ENCODE measurements around the gene MDM2. TPM values are rescaled to one million over a fixed set of nuclear protein-coding genes. Genes with fewer than 3 reads are reported as not detected.
"Not testable (repeated sequence)": the region's sequence is repeated elsewhere in the genome, so short reads cannot be mapped to it uniquely, and the experiment has no call there.

The MDM2 gene
- total RNA-seq, 4 donors from 2014 or later: 47.5 to 79.2 (median 57.4) TPM

DNA sequence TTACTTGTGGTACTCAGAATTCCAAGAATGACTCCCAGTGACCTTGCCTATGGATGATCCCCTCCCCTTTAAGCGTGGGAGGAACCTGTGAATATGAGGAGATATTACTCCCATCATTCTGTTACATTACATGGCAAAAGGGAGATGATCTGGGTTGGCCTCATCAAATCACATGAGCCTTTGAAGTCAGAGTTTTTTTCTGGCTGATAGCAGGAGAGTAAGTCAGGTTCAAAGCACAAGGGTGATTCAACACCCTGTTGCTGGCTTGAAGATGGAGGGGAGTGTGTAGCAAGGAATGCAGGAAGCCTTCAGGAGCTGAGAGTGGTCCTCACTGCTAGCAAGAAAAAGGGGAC lies 9.1 kb upstream of the MDM2 start:
- TF ChIP-seq POLR2A (IDR thresholded peaks at IDR 0.05) (no peak), POLR2AphosphoS5 (IDR thresholded peaks at IDR 0.05) (no peak), EP300 (IDR thresholded peaks at IDR 0.05) (no peak)
- TF ChIP-seq, protein P1, sequence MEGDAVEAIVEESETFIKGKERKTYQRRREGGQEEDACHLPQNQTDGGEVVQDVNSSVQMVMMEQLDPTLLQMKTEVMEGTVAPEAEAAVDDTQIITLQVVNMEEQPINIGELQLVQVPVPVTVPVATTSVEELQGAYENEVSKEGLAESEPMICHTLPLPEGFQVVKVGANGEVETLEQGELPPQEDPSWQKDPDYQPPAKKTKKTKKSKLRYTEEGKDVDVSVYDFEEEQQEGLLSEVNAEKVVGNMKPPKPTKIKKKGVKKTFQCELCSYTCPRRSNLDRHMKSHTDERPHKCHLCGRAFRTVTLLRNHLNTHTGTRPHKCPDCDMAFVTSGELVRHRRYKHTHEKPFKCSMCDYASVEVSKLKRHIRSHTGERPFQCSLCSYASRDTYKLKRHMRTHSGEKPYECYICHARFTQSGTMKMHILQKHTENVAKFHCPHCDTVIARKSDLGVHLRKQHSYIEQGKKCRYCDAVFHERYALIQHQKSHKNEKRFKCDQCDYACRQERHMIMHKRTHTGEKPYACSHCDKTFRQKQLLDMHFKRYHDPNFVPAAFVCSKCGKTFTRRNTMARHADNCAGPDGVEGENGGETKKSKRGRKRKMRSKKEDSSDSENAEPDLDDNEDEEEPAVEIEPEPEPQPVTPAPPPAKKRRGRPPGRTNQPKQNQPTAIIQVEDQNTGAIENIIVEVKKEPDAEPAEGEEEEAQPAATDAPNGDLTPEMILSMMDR (IDR thresholded peaks at IDR 0.05): no peak
- no peaks in the 10 kb centered on the region for H3K27me3 ChIP-seq
- no peak overlapping the region for H3K4me3 ChIP-seq
- WGBS, 2 donors (ENCODE audit: low coverage in 1 of 2): 83 to 100% methylated on average over 1 of the region's 1 CpG
- H3K9me3 ChIP-seq: no peaks in the 10 kb centered on the region
- H3K4me1 ChIP-seq: no peaks in the 10 kb centered on the region
- no peak overlapping the region for H3K27ac ChIP-seq
- no peaks in the 10 kb centered on the region for H3K36me3 ChIP-seq
- no peak for ATAC-seq

DNA sequence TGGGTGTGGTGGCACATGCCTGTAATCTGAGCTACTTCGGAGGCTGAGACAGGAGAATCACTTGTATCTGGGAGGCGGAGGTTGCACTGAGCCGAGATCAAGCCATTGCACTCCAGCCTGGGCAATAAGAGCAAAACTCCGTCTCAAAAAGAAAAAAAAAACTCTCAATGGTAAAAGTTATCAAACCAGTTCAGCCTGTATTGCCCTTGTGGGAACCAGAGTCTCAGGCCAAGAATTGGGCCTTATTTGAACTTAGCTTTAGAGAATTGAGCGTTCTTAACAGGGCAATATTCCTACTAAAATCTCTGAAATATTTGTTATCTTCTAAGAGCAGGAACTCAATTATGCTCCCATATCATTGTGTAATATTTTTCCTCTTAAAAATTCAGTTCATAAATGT lies 7.7 kb upstream of the MDM2 start:
- TF ChIP-seq POLR2A (IDR thresholded peaks at IDR 0.05): no peak
- TF ChIP-seq POLR2AphosphoS5 (IDR thresholded peaks at IDR 0.05): no peak
- TF ChIP-seq, protein P1 (IDR thresholded peaks at IDR 0.05): no peak
- TF ChIP-seq EP300 (IDR thresholded peaks at IDR 0.05): no peak
- Histone ChIP-seq H3K27me3 (no peaks in the 10 kb centered on the region), H3K9me3 (no peaks in the 10 kb centered on the region), H3K4me1 (no peaks in the 10 kb centered on the region), H3K27ac (no peak overlapping the region), H3K36me3 (no peaks in the 10 kb centered on the region), H3K4me3 (no peak overlapping the region)
- ATAC-seq: no peak
- WGBS, 2 donors (ENCODE audit: low coverage in 1 of 2): 92 to 99% methylated on average over 2 to 4 of the region's 5 CpGs

DNA sequence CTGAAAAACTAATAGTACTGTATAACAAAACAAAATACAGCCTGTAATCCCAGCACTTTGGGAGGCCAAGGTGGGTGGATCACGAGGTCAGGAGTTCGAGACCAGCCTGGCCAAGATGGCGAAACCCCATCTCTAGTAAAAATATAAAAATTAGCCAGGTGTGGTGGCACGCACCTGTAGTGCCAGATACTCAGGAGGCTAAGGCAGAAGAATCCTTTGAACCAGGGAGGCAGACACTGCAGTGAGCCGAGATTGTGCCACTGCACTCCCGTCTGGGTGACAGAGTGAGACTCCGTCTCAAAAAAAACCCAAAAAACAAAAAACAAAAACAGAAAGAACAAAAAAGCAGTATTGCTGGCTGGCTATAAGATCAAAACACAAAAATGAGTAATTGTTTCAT lies 6.9 kb upstream of the MDM2 start:
- ATAC-seq, H3K4me1 ChIP-seq, H3K36me3 ChIP-seq, H3K27me3 ChIP-seq, H3K27ac ChIP-seq, H3K4me3 ChIP-seq, H3K9me3 ChIP-seq: not testable (repeated sequence)
- WGBS, 2 donors (ENCODE audit: low coverage in 1 of 2): 91 to 98% methylated on average over 6 to 7 of the region's 7 CpGs

DNA sequence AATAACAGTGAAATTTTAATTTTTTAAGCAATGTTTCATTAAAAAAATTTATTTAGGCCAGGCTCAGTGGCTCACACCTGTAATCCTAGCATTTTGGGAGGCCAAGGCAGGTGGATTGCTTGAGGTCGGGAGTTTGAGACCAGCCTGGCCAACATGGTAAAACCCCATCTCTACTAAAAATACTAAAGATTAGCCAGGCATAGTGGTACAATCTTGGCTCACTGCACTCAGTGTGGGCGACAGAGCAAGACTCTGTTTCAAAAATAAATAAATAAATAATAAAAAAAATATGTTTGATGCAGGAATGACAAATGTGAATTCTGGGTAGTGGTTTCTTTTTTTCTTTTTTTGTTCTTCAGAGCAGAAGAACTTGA lies 5.6 kb upstream of the MDM2 start:
- H3K9me3 ChIP-seq, H3K27me3 ChIP-seq, H3K4me1 ChIP-seq, H3K36me3 ChIP-seq, H3K27ac ChIP-seq, H3K4me3 ChIP-seq, ATAC-seq: not testable (repeated sequence)
- WGBS, 2 donors (ENCODE audit: low coverage in 1 of 2): 74 to 85% methylated on average over 2 of the region's 2 CpGs

DNA sequence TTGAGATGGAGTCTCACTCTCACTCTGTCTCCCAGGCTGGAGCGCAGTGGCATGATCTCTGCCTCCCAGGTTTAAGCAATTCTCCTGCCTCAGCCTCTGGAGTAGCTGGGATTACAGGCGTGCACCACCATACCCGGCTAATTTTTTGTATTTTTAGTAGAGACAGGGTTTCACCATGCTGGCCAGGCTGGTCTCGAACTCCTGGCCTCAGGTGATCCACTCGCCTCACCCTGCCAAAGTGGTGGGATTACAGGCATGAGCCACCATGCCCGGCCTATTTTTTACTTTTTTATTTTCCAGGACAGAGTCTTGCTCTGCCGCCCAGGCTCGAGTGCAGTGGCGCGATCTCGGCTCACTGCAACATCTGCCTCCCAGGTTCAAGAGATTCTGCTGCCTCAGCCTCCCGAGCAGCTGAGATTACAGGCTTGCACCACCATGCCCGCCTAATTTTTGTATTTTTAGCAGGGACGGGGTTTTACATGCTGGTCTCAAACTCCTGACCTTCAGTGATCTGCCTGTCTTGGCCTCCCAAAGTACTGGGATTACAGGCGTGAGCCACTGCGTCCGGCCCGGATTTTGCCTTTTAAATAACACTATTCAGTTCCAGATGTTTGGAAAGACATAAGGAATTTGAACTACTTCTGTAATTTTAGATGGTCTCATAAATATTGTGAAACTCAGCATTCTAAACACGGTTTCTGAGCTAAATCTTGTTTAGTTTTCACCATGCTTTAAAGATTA lies 4.9 kb upstream of the MDM2 start:
- not testable (repeated sequence) for H3K4me1 ChIP-seq, H3K36me3 ChIP-seq, ATAC-seq, H3K27ac ChIP-seq, H3K27me3 ChIP-seq, H3K4me3 ChIP-seq, H3K9me3 ChIP-seq
- 86 to 89% methylated on average over 7 to 18 of the region's 19 CpGs for WGBS, 2 donors (ENCODE audit: low coverage in 1 of 2)

DNA sequence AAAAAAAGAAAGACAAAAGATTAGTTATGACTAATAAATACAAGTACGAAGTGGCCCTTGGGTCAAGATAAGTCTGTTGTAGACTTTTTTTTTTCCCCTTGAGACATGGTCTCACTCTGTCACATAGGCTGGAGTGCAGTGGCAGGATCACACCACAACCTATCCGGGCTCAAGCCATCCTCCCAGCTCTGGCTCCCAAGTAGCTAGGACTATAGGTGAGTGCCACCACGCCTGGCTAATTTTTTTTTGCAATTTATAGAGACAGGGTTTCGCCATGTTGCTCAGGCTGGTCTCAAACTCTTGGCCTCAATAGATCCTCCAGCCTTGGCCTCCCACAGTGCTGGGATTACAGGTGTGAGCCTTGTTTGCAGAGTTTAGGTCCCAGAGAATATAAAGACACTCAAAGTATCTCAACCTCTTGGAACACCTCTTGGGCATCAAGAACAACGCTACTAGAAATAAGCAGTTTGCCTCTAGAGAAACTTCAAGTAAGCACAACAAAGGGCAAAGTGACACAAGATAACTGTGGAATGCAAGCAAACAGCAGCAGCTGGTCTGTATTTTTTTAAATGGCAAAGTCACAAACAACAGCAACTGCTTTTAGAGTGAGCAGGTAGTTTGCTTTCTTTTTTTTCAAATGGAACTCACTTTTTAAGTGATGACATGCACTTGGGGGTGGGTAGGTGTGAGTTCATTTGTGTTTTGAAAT lies 3.9 kb upstream of the MDM2 start:
- Histone ChIP-seq H3K27ac (no peak overlapping the region), H3K9me3 (no peaks in the 10 kb centered on the region), H3K27me3 (no peaks in the 10 kb centered on the region), H3K36me3 (no peaks in the 10 kb centered on the region), H3K4me1 (peaks cover 0 to 9% (median 0%) of the 10 kb centered on the region in 3 donors), H3K4me3 (no peak overlapping the region)
- ATAC-seq: no peak
- TF ChIP-seq POLR2AphosphoS5 (IDR thresholded peaks at IDR 0.05): no peak
- TF ChIP-seq POLR2A (IDR thresholded peaks at IDR 0.05): no peak
- TF ChIP-seq, protein P1 (IDR thresholded peaks at IDR 0.05): no peak
- WGBS, 2 donors (ENCODE audit: low coverage in 1 of 2): 92 to 100% methylated on average over 2 to 5 of the region's 5 CpGs

Measured in gastroesophageal sphincter (tissue), 4 donors.